ENCODE results near the gene COMMD1. TPM values are rescaled to one million over a fixed set of nuclear protein-coding genes. Genes with fewer than 3 reads are reported as not detected.

Gene COMMD1
- total and polyA plus RNA-seq, 2 donors (not counting 3 experiments of a cell fraction or from before 2014, with no cell fraction given): 39.5 to 57.1 TPM

GRCh38 chr2:61943251-61943650 lies 37.8 kb downstream of the COMMD1 start:
- no peak overlapping the region for H2AFZ ChIP-seq (ENCODE audit: low read depth, low read length)
- no peak for DNase-seq (ENCODE audit: low read depth, low spot score)
- dilution Hi-C loops (cut with MboI; ENCODE audit: extremely low pct_ligation_motif_present, low sequenced_read_pairs) (no loop called here), intact Hi-C loops (cut with micrococcal nuclease) (no loop called here)
- no peak overlapping the region for H3K4me3 ChIP-seq (replicated peaks in 1 of 3; ENCODE audit: insufficient read depth in 1 of 3, low read depth in 1 of 3, low read length in 3 of 3)
- H4K20me1 ChIP-seq (replicated peaks; ENCODE audit: control insufficient read depth, extremely low read depth, insufficient read depth, low read length): no peaks in the 10 kb centered on the region
- no peaks in the 10 kb centered on the region for H3K27me3 ChIP-seq (ENCODE audit: control insufficient read depth in 2 of 2, insufficient read depth in 2 of 2, low read length in 2 of 2)
- no peak overlapping the region for H3K9ac ChIP-seq (replicated peaks; ENCODE audit: extremely low read depth, insufficient read depth, low read length)
- H3K27ac ChIP-seq (ENCODE audit: insufficient read depth, low read depth, low read length): no peak overlapping the region
- BruUV-seq (replicated peaks): no TSS peak
- H3K4me2 ChIP-seq (ENCODE audit: insufficient read depth, low read length): no peak overlapping the region
- no peaks in the 10 kb centered on the region for H3K79me2 ChIP-seq (ENCODE audit: control insufficient read depth, insufficient read depth, low read length)
- no peak for FAIRE-seq
- POLR2A ChIA-PET: no interaction called here
- H3K9me3 ChIP-seq (replicated peaks; ENCODE audit: control insufficient read depth, insufficient read depth, low read length): no peaks in the 10 kb centered on the region
- no peaks in the 10 kb centered on the region for H3K36me3 ChIP-seq (ENCODE audit: control insufficient read depth in 2 of 2, extremely low read depth in 1 of 2, insufficient read depth in 2 of 2, low read length in 2 of 2)
- no peaks in the 10 kb centered on the region for H3K4me1 ChIP-seq (ENCODE audit: control insufficient read depth, extremely low read depth, insufficient read depth, low read length)
- no peak for TF ChIP-seq MYC (IDR thresholded peaks at IDR 0.05; ENCODE audit: low read depth, low read length)
- TF ChIP-seq FOS (IDR thresholded peaks at IDR 0.05; ENCODE audit: borderline replicate concordance, insufficient read depth, low read length): no peak
- no peak for TF ChIP-seq POLR2AphosphoS5 (IDR thresholded peaks at IDR 0.05; ENCODE audit: insufficient read depth, low read depth, low read length)
- TF ChIP-seq EZH2 (IDR thresholded peaks at IDR 0.05; ENCODE audit: borderline replicate concordance, low read depth, low read length, severe bottlenecking): no peak
- TF ChIP-seq JUN (IDR thresholded peaks at IDR 0.05; ENCODE audit: borderline replicate concordance, insufficient read depth, insufficient read length, low read depth): no peak
- no peak for TF ChIP-seq CTCF (IDR thresholded peaks at IDR 0.05; ENCODE audit: extremely low read depth in 1 of 2, insufficient read depth in 1 of 2, low read depth in 1 of 2, low read length in 2 of 2)
- TF ChIP-seq POLR2A (IDR thresholded peaks at IDR 0.05; ENCODE audit: low read depth, low read length): no peak
- TF ChIP-seq, protein P1, sequence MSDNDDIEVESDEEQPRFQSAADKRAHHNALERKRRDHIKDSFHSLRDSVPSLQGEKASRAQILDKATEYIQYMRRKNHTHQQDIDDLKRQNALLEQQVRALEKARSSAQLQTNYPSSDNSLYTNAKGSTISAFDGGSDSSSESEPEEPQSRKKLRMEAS (IDR thresholded peaks at IDR 0.05; ENCODE audit: insufficient read depth, insufficient read length): no peak
- no peak for TF ChIP-seq GATA2 (IDR thresholded peaks at IDR 0.05; ENCODE audit: insufficient read depth, insufficient read length, low read depth, low read length)
- CTCF ChIA-PET: no interaction called here
- no peaks in the 10 kb centered on the region for H3K9me1 ChIP-seq (replicated peaks; ENCODE audit: control insufficient read depth, extremely low read depth, insufficient read depth, low read length)
